Heart left ventricle (tissue), 13 donors: ENCODE data around the gene COL4A4.

Experiments
- CTCF ChIP-seq, 12 donors: fragments of 200-600 bp; sonication (generic) in 4 of 12; IDR thresholded peaks; one replicate each; pipeline versions ENCODE4 v1.5.0 to v1.8.0; 2018 to 2022; ENCODE audit warnings: antibody characterized with exemption in 12 of 12, mild to moderate bottlenecking in 5 of 12
- POLR2A ChIP-seq, 2 donors: fragments of 450-650 bp; IDR thresholded peaks; one replicate each; pipeline ENCODE4 v1.6.1; 2017; ENCODE audit warnings: antibody characterized with exemption in 2 of 2, mild to moderate bottlenecking in 2 of 2, moderate library complexity in 2 of 2
- donor health status: ischemic (EF 13 %, LVEDD 7.1; RV severe dilation, severe dysfunction).
- donor health status: DM: no; HTN: yes; CAD: no.
- donor health status: DM: no; HTN: no; CAD: no.
- donor health status: ischemic (EF 25% LVEDD 6.9; RV normal size, moderate dysfunction).
- donor health status: ischemic (EF 25% LVEDD 5.7; RV mildly dilated, moderate dysfunction).
- donor health status: ischemic (EF 35%, LVEDD 5.7; RV mildly dilated, moderate dysfunction).
- donor health status: nonischemic (EF 11% LVEDD 7.7; RV severe dilation, severe dysfunction).
- donor health status: DM: yes; HTN: yes; CAD: no.
- donor health status: PGD.
- donor health status: ischemic (EF 29% LVEDD 5.4; RV normal size, mild dysfunction).
- donor health status: nonischemic (EF 23%, LVEDD 6.1; RV moderate dilation, normal function).

GRCh38 chr2:226995625-226996041 is 168.4 kb downstream of the COL4A4 start:
- TF ChIP-seq CTCF (IDR thresholded peaks at IDR 0.05) (no peak), POLR2A (IDR thresholded peaks at IDR 0.05) (no peak)
